Measurements from ENCODE around the gene PIP5K1C.

DNA sequence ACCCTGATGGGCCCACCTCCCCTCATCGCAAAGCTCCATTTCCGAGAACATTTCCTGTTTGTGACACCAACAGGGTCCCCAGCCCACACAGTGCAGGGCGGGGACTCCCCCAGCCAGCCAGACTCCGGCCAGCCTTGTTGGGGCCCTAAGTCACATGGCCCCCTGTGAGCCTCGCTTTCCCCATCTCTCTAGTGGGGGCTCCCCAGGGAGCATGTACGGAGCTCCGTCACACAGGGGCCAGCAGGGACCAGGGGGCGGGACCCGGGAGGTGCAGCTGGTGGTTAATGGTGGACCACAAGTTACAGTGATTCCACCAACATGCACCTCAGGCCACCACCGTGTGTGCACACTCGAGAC lies 95.3 kb downstream of the PIP5K1C start:
- TF ChIP-seq, protein P1, sequence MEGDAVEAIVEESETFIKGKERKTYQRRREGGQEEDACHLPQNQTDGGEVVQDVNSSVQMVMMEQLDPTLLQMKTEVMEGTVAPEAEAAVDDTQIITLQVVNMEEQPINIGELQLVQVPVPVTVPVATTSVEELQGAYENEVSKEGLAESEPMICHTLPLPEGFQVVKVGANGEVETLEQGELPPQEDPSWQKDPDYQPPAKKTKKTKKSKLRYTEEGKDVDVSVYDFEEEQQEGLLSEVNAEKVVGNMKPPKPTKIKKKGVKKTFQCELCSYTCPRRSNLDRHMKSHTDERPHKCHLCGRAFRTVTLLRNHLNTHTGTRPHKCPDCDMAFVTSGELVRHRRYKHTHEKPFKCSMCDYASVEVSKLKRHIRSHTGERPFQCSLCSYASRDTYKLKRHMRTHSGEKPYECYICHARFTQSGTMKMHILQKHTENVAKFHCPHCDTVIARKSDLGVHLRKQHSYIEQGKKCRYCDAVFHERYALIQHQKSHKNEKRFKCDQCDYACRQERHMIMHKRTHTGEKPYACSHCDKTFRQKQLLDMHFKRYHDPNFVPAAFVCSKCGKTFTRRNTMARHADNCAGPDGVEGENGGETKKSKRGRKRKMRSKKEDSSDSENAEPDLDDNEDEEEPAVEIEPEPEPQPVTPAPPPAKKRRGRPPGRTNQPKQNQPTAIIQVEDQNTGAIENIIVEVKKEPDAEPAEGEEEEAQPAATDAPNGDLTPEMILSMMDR (IDR thresholded peaks at IDR 0.05) = no peak
- TF ChIP-seq POLR2A (IDR thresholded peaks at IDR 0.05) = no peak
